GM19328 (cell line): ENCODE data around the gene POU2AF1.

Experiments
- ATAC-seq: cut with Tn5 transposase; IDR thresholded peaks from one replicate; pipeline ENCODE4 v1.9.1; 2021; ENCODE audit warnings: mild to moderate bottlenecking, moderate library complexity; ENCODE audit not compliant: unreplicated experiment

The POU2AF1 gene

DNA sequence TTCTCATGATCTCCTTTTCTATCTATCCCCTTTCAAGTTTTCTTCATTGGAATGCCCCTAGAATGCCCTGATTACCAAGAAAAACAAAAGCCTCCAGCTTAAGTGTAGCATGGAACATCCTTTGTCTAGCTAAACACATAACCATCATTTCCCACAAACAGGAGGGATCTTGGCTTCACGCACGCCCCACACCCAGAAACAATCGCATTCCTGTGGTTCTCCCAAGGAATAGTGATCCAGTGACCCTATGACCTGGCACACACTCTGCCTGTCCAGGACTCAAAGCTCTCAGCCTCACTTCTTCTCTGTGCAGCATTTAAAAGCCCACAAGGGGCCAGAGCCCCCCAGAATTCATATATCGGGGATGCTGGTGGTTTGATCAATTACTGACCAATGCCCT lies 9.3 kb upstream of the POU2AF1 start:
- ATAC-seq = no peak

DNA sequence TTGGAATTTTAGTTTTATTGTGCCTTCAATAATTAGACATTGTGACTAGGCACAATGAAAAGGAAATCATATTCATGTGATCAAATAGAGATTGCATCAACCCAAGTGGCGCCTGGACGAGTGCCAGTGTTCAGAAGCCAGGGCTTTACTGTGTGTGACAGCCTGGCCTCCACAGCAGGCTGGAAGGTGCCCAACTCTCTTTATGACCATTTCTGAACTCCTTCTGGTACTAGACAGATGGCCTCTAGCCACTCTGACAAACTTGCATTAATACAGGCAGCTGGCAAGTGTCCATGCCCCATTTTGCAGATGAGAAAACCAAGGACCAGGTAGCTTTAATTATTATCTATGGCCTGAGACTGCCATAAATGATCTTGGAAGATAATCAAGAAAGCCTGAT lies 8.3 kb upstream of the POU2AF1 start:
- no peak for ATAC-seq

DNA sequence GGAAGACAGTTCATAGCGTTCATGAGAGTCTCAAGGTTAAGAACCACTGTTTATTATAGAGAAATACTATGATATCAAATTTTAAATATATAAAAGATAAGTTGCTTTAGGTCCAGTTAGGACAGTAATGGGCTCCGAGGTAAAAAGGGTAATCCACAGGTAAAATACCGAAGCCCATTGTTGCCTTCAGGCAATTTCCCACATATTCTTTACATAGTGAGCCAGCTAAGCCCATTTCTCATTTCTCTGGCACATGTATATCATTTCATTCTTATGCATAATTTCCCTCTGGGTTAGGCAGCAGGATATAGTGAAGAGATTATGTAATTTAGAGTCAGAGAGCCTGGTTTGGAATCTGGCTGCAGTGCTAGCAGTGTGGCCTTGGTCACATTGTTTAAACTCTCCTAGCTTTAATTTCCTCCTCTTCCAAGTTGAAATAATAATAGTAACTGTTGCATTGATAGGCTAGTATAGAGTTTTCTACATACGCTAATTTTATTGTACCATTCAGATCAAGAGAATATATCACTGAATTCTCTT lies 7.6 kb upstream of the POU2AF1 start:
- no peak for ATAC-seq

DNA sequence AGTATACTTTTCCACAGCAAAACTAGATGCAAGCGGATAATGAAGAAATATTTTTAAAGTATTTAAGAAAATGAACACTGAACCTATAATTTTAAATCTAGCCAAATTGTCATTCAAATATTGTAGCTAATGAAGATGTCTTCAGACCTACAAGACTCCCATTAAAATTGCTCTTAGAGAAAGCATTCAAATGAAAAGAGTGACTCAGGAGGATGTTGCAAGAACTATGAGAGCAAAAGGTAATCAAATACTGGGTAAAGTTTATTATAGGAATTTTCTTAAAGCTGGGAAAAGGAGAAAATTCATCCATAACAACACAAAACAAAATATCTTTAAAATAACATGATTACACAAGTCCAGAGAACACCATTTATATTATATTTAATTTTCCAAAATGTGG lies 5.4 kb upstream of the POU2AF1 start:
- ATAC-seq = no peak

DNA sequence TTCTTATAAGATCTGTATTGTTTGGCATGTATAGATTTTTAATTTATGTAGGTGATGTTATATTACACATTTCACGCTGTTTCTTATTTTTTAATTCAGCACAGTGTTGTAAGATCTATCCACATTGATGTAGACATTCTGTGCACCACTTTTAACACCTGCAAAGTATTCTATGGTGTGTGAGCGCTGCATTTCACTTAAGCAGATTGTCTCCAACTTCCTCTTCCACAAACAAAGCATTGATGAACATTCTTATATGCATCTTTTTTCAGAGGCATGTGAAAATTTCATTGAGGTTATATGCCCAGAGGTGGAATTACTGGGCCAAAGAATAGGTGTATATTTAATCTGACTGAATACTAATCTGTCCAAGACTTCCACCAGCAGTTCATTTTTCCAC lies 3.4 kb upstream of the POU2AF1 start:
- no peak for ATAC-seq

DNA sequence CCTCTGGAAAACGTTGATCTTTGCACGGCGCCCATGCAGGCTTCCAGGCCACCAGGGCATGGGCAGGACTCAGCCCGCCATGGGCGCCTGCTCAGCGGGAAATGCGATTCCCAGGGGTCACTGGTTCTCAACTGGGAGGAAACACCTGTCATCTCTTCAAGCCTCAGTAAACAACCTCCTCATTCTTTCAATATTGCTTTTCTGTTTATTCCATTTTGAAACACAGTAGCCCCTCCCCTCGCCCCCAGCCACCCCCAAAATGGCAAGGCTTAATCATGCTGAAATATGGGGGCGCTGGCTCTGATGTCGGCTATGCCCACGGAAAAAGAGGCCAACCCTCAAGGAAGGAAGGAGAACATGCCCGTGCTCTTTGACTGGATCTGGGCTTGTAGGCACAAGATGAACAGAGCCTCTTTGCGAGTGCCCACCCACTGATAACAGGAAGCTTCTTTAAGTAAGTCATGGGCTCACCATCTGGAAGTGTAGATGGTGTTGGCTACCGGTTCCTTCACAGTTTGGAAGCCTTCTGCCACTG lies 594 bp upstream of the POU2AF1 start:
- ATAC-seq = peak; percentile 40

DNA sequence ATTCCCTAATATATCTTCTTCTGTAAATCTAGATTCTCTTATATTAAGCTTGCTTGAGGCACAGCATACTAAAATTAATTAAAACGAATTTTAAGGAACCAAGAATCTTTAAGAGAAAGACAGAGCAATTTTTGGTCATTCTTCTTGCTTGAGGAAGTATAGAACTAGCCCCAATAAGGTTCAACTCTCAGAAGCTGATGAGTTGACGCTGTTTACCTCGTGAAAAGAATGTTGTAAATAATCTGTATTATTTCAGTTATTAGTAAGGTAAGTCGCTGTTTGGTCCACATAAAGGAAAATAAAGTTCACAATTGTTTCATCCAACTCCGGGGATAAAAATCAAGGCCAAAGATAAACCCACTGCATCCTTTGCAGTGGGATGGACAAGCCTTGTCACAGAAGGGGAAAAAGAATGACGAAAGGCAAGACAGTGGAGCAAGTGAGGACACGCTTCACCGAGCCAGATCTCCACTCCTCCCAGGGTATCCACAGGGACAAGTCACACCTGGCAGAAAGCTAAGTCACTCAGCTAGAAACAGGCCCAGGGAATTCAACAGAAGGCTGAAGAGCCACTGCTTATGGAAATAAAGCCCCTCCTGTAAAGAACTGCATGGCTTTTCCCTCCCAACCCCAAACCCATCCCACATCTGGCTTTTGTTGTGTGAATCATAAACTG lies 752 bp downstream of the POU2AF1 start:
- peak; percentile 0 for ATAC-seq

DNA sequence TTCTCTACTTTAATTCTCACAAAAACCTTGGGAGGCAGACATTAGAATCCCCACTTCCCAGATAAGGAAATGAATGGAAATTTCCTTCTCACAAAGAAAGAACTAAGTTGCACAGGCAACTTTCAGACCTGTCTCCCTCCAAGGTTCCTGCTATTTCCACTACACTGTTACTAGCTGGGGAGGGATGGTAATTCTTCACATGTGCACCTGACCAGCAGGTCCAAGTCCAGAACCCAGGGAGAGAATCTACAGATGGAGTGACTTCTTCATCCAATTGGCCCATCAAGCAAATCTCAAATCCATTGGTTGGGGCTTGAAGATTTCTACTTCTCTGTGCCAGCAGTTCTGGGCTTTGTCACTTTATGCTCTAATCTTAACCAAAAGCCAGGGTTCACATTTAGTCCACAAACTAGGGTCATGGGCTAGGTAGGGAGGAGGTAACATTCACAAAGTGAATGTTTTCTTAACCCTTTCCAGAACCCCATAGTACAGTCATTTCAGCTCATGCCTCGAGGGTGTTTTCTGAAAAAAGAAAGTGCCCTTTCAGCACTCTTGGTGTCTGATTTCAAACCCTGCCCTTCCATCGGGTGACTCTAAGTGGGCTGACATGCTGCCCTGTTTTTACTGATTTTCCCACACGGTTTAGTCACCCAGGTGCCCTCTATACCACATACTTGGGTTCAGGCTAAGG lies 2.7 kb downstream of the POU2AF1 start:
- no peak for ATAC-seq

DNA sequence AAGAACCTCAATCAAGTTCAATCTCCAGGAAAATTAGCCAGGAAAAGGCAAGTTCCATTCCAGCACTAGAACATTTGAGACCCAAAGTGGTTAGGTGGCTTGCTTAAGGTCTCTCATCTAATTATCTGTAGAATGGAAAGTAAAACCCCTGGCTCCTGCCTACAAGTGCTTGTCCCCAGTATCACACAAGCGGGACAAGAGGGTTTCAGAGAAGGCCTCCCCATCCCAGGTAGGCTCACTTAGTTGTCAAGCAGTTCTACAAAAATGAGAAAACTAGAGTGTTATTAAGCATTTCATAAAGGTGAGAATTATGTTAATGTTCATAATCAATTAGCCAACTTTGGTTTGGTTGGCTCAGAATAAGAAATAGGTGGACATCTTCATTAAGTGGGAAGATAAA lies 5.5 kb downstream of the POU2AF1 start:
- ATAC-seq = no peak

DNA sequence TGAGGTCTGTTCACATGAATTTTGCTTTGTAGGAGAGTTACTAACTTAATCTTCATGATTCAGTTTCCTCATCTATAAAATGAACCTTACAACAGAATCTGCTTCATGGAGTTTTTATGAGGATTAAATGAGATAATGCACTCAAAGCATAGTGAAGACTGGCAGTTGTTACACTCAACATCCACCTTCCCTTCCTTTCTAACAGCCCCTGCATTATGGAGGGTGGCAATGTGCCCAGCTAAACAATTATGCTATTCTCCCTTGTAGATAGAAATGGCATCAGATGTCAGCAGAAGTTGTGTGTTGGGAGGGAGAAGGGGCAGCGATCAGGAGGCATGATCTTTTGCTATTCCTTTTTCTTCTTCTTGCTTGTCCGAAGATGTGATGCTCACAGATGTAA lies 6.5 kb downstream of the POU2AF1 start:
- no peak for ATAC-seq

DNA sequence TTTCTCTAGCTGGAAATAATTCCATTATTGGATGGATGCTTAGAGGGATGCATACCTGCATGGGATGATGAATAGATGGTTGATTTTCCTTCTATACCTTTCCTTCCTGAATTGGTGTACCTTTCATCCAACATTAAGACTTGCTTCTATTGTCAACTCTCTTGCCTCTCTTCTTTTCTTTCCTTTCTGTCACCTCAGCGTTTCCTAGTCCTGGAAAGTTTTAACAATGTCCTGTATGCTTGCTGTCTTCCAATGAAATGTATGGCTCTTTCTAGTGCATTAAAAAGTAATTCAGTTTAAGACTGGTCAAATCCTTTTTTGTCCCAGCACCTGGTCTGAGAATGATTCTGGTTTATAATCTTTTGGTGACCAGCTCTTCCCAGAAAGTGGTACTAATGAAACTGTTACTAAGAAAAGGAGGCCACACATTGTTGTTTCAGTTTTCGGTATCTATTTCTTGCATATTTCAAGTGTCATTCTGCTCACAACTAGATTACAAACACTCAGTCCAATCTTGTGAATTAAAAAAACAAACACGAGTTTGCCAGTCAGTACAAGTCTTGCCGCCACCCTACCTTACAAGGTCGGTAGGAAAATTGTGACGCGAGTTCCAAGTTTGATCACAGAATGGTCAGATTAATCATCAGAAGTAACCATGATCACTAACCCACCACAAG lies 8.0 kb downstream of the POU2AF1 start:
- ATAC-seq = no peak

DNA sequence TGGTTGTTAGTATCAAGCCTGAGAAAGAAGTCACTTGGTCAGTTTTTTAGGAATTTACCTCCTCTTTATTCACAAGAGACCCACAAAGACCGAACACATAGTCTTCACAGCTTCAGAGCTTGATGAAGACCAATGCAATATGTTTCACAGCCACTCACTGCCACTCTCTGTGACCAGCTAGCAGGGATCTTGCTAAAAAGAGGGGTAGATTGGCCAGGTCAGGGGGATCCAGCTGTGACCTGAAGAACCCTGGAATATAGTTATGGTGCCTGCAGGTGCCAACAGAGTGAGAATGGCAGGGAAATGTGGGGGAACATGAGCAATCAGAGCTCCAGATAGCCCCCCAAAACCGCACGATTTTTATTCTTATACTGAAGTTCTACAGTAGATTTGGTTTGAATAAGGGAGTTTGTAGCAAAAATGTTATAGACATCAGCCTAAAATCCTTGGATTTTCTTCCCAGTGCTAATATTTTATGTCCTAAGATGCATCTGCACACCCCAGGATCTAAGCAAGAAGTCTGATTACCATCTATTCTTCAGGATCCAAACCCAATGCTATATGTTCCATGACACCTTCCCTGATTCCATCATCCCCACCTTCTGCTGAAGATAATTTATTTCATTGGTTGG lies 8.7 kb downstream of the POU2AF1 start:
- ATAC-seq = no peak

DNA sequence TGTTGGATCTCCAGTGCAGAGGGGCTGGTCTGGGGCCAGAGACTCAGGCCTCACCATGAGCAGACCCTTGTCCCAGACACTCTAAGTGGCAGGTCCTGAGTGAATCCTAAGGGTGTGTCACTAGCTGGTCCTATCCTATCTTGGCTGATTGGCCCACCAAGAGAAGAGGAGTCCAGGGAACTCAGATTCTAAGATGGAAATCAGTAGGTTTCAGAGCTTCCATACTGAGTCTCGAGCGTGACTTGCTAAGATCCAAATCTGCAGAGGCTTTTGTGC lies 10.9 kb downstream of the POU2AF1 start:
- ATAC-seq = no peak

DNA sequence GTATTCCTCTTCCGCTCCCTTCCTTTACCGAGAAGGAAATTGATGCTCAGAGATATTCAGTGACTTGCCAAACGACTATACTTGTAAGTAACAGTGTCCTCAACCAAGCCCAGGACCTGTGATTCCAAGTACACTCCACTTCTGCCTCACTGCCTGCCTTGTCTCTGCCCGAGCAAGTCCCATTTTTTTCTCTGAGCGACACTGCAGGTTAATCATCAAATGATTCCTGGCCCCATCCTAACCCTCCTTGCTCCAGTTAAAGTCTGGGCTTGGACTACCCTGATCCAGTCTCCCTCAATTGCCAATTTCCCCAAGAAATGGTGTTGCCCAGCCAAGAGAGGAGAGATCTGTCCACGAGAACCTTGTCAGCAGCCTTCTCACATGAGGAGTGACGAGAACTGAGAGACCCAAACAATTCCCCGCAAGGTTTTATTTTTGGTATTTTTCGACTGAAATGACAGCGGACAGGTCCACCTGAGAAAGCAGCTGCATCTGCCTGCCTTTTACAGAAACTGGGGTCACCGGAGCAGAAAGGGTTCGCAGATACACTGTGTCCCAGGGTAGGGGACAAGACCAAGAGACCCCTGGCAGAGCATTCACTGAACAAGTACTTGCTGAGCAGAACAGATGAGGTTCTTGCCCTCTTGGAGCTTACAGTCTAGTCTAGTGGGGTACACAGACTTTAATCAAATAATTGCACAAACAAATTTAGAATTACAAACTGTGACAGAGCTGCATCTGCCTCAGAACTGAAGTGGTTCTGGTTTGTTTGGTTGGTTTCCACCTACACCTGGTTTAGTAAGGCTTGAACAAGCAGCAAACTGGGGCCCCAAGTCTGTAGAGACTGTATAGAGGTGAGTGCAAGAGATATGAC lies 11.4 kb downstream of the POU2AF1 start:
- peak; percentile 48 for ATAC-seq

DNA sequence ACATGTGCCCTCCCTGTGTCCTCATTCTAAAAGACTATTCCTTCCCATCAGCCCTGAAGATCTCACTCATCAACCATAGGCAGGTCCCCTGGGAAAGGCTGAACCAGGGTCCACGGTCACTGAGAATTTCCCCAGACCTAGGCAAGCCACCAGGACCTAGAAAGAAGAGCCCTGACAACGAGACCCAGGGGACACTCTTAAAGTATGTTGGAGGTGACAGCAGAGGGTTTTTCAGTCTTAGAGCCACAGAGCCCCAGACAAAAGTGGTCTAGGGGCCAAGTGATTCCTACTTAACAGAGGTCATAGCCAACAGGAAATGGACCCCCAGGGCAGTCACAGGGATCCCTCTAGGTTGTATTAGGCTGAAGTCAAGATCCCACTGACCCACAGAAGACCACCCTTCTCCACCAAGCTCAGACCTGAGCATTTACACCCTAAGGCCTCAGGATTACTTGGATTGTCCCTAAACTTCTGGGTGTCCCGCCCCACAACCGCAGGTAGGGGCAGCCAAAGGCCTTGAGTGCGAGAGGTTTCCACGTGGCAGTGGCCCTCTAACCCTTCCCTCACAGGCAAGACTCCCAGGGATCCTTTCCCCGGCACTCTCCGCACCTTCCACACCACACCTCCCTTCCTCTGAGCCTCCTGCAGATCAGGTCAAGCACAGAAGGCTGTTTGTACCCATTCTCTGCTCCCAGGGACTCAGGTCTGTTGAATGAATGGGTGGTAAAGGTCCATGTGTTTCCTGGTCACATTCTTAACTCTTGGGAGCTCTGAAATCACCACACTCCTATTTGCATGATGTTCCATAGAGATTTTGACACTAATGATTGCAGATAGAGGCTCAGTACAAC lies 12.3 kb downstream of the POU2AF1 start:
- no peak for ATAC-seq

DNA sequence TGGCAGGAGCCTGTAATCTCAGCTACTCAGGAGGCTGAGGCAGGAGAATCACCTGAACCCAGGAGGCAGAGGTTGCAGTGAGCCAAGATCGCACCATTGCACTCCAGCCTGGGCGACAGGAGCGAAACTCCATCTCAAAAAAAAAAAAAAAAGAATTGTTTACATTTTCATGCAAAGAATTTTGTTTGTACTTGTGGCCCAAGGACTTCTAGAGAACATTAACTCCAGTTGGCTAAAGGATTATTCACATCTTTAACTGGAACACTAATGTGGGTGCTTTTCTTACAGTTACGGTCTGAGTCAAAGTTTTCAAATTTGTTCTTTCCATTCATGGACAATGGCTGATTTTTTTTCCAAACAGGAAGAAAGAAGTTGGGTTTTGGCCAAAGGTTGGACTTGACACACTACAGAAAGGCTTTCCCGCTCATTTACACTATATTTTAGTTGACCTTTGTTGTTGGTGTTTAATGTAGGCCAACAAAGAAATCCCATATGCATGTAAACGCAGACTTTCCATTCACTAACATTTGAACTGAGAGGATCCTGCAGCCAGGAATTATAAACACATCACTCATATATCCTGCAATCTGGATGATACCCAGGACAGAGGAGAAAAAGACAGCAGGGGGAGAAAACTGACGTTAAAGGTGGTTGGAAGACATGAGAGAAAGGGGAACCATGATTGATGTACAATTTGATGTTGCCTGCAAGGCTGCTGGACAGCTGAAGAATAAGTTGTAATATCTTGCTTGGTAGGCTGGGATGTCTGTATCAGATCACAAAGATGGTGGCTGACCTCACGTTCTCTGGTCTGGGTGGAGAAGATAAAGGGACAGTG lies 13.1 kb downstream of the POU2AF1 start:
- no peak for ATAC-seq

DNA sequence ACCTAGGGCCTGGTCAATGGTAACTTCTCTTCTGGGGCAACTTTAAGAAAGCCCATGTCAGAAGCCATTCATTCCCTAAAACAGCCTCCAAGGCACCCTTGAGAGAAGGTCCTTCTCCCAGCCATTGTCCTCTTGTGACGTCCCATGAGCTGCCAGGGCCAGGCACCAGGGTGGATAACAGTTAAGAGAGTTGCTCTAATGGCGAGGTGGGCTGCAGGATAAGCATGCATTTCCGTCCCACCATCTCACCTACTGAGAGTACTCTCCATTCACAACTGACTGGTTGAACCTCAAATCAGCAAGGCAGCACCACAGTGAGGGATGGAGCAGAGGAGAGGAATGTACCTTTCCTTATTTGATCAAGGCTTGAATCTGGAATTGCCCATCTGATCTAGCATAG lies 14.6 kb downstream of the POU2AF1 start:
- no peak for ATAC-seq

DNA sequence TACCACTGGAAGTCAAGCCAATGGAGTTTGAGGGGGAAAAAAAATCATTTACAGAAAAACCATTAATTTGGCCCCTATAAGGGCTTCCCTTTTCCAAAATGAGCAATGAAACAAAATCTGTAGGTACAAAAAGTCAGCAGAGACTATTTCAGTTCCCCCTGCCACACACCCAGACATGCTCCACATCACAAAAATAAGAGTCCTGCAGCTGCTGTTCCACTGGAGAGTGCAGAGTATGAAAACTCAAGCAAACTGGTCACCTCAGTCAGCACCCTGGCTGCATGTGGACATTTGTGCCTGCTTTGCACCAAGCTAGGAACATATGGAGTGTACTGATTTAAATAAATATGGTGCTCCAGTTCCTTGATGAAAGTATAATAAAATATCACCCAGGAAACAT lies 15.1 kb downstream of the POU2AF1 start:
- no peak for ATAC-seq
